HepG2 (cell line): Measurements from ENCODE around the gene GALNT10. TPM values are rescaled to one million over a fixed set of nuclear protein-coding genes. Genes with fewer than 3 reads are reported as not detected.

Experiments
- ATAC-seq: fragments of 200-7000 bp; cut with Tn5 transposase; 3 replicates; pipeline ENCODE4 v1.9.1; 2020; ENCODE audit warnings: mild to moderate bottlenecking, moderate library complexity
- BruUV-seq: library from RNA; stranded (reverse); fragments of 400-500 nt; replicated peaks from 2 replicates; lab custom pipeline; 2021; lab: Mats Ljungman, UMichigan
- CTCF ChIA-PET: fragments of 300-600 bp; formaldehyde crosslinking; extraction: SDS; loops from one replicate; lab custom pipeline; 2021; ENCODE audit warnings: low total read pairs, inconsistent platforms, low intra/inter-chr PET ratio; lab: Yijun Ruan, JAX
- POLR2A ChIA-PET: fragments of 350-600 bp; sonication (Branson Sonifier 250); formaldehyde crosslinking; loops from one replicate; lab custom pipeline; 2020; ENCODE audit warnings: antibody characterized with exemption, inconsistent platforms; lab: Yijun Ruan, JAX
- DNase-seq: peaks from one replicate; pipeline ENCODE4 v3.0.0-alpha.2; 2015; ENCODE audit warnings: low spot score
- FAIRE-seq: peaks from 3 replicates; lab custom pipeline; 2011; peaks lifted over from hg19 to GRCh38; lab: Jason Lieb, UNC
- H2AFZ ChIP-seq: one replicate; pipeline ENCODE4 v1.6.1; 2011; ENCODE audit warnings: low read length, inconsistent platforms
- H3K27ac ChIP-seq: fragments of 300-600 bp; 3 replicates; pipeline ENCODE4 v1.8.0; 2011; ENCODE audit warnings: mixed run types, mild to moderate bottlenecking, mixed read lengths, low read length, inconsistent platforms; ENCODE audit not compliant: insufficient read depth; ENCODE audit errors: extremely low read length
- H3K27me3 ChIP-seq, 2 experiments: fragments of 200-600 bp in 1 of 2; 2 replicates in 1 of 2; 3 replicates in 1 of 2; pipeline versions ENCODE4 v1.6.0 to v1.8.0; 2011; ENCODE audit warnings: low read length in 2 of 2, mild to moderate bottlenecking in 2 of 2, moderate library complexity in 2 of 2, inconsistent platforms in 1 of 2; ENCODE audit not compliant: insufficient read depth in 2 of 2, control insufficient read depth in 1 of 2
- H3K36me3 ChIP-seq, 2 experiments: fragments of 200-600 bp in 1 of 2; replicated peaks in 1 of 2; 2 replicates in 1 of 2; 3 replicates in 1 of 2; pipeline versions ENCODE4 v1.5.1 to v1.8.0; 2011; ENCODE audit warnings: low read length in 2 of 2, inconsistent platforms in 1 of 2; ENCODE audit not compliant: insufficient read depth in 2 of 2, control insufficient read depth in 1 of 2
- H3K4me1 ChIP-seq: 2 replicates; pipeline ENCODE4 v1.5.1; 2012; ENCODE audit warnings: low read length, inconsistent platforms; ENCODE audit not compliant: insufficient read depth
- H3K4me2 ChIP-seq: 2 replicates; pipeline ENCODE4 v1.6.0; 2011; ENCODE audit warnings: low read depth, low read length, inconsistent platforms
- H3K4me3 ChIP-seq, 3 experiments: fragments of 200-600 bp in 1 of 3; sonication (generic), shearing (Covaris generic) in 1 of 3; replicated peaks in 1 of 3; 2 replicates each; pipeline ENCODE4 v1.5.1; 2011 to 2016; ENCODE audit warnings: low read length in 3 of 3, inconsistent platforms in 2 of 3, low read depth in 2 of 3, mild to moderate bottlenecking in 2 of 3, control low read depth in 1 of 3, mixed read lengths in 1 of 3; ENCODE audit not compliant: insufficient read depth in 1 of 3
- H3K79me2 ChIP-seq: one replicate; pipeline ENCODE4 v1.6.1; 2011; ENCODE audit warnings: low read length, inconsistent platforms; ENCODE audit not compliant: insufficient read depth
- H3K9ac ChIP-seq: 2 replicates; pipeline ENCODE4 v1.6.0; 2011; ENCODE audit warnings: mild to moderate bottlenecking, low read depth, low read length, inconsistent platforms; ENCODE audit not compliant: insufficient read depth
- H3K9me3 ChIP-seq: 2 replicates; pipeline ENCODE4 v1.5.1; 2012; ENCODE audit warnings: mild to moderate bottlenecking, low read length
- H4K20me1 ChIP-seq: 2 replicates; pipeline ENCODE4 v1.6.0; 2011; ENCODE audit warnings: inconsistent platforms, mild to moderate bottlenecking, low read length, moderate library complexity; ENCODE audit not compliant: insufficient read depth
- BCL6 ChIP-seq: IDR thresholded peaks from 2 replicates; pipeline ENCODE4 v1.6.1; 2016; ENCODE audit warnings: missing genetic modification reagents, missing compliant biosample characterization
- DPF2 ChIP-seq: sonication (generic); formaldehyde crosslinking; IDR thresholded peaks from 2 replicates; pipeline ENCODE4 v1.4.0; 2020; ENCODE audit warnings: mild to moderate bottlenecking, low read depth, missing genetic modification reagents, borderline replicate concordance
- GPN1 ChIP-seq: sonication (generic); formaldehyde crosslinking; IDR thresholded peaks from 2 replicates; pipeline ENCODE4 v1.5.1; 2020; ENCODE audit warnings: missing genetic modification reagents, borderline replicate concordance
- NCOR1 ChIP-seq: fragments of 200-600 bp; sonication (generic); IDR thresholded peaks from 2 replicates; pipeline ENCODE4 v1.7.0; 2017; ENCODE audit warnings: antibody characterized with exemption, low read length, borderline replicate concordance
- NFATC3 ChIP-seq: sonication (generic); formaldehyde crosslinking; IDR thresholded peaks from 2 replicates; pipeline ENCODE4 v1.5.1; 2020; ENCODE audit warnings: mild to moderate bottlenecking, missing genetic modification reagents
- SALL2 ChIP-seq: sonication (generic); formaldehyde crosslinking; IDR thresholded peaks from 2 replicates; pipeline ENCODE4 v1.8.1; 2023; ENCODE audit warnings: mild to moderate bottlenecking, missing genetic modification reagents, inconsistent platforms
- SP1 ChIP-seq, 2 experiments: fragments of 450-650 bp in 1 of 2; sonication (generic) in 1 of 2; formaldehyde crosslinking in 1 of 2; IDR thresholded peaks; 2 replicates each; pipeline versions ENCODE4 v1.4.0 to v1.6.1; 2016 to 2020; ENCODE audit warnings: missing genetic modification reagents in 1 of 2
- ZKSCAN8 ChIP-seq: IDR thresholded peaks from 2 replicates; pipeline ENCODE4 v1.6.1; 2016; ENCODE audit warnings: borderline replicate concordance, missing genetic modification reagents, missing compliant biosample characterization
- ZNF121 ChIP-seq: sonication (generic); formaldehyde crosslinking; IDR thresholded peaks from 2 replicates; pipeline ENCODE4 v1.5.0; 2020; ENCODE audit warnings: mild to moderate bottlenecking, missing genetic modification reagents
- ZSCAN29 ChIP-seq: sonication (generic); formaldehyde crosslinking; conservative IDR thresholded peaks from 2 replicates; pipeline ENCODE4 v1.4.0; 2020; ENCODE audit warnings: mild to moderate bottlenecking, missing genetic modification reagents
- WGBS: methylation state at CpG from one replicate; pipeline ENCODE4 v1.1.6; 2017; ENCODE audit warnings: low lambda C conversion rate; 5-methylcytosine and 5-hydroxymethylcytosine counted together
- in situ Hi-C: cut with HindIII; loops from 2 replicates; pipeline ENCODE4 v1.10.0; 2017; ENCODE audit warnings: low pct_unique_long_range_greater_than_20kb; ENCODE audit not compliant: extremely low pct_ligation_motif_present
- intact Hi-C: fragments of 100-400 bp; cut with micrococcal nuclease; formaldehyde crosslinking; loops from one replicate; pipeline ENCODE4 v1.10.0; 2022; ENCODE audit not compliant: unreplicated experiment
- polyA plus RNA-seq, 8 experiments: library from polyadenylated mRNA; depleted of rRNA in 3 of 8; stranded (reverse) in 7 of 8; unstranded in 1 of 8; fragments of >200 nt; fragmentation: Illumina TruSeq in 4 of 8; extraction: Trizol in 4 of 8; gene quantifications; 2 replicates each; pipeline versions ENCODE4 v1.2.1 to v1.2.3, GENCODE V29; 2011 to 2016; ENCODE audit warnings: low read depth in 4 of 8, missing spikeins in 1 of 8, mixed read lengths in 1 of 8; ENCODE audit not compliant: insufficient read depth in 1 of 8
- total RNA-seq, 5 experiments: library from RNA; depleted of rRNA; stranded (reverse); fragments of >200 nt; fragmentation: Illumina TruSeq; extraction: Trizol; gene quantifications; 2 replicates each; pipeline ENCODE4 v1.2.3, GENCODE V29; 2016; ENCODE audit warnings: low read depth in 1 of 5
- TF ChIP-seq, protein P1 (sequence below): sonication (generic); formaldehyde crosslinking; IDR thresholded peaks from 2 replicates; pipeline ENCODE4 v1.4.0; 2020; ENCODE audit warnings: missing genetic modification reagents
- TF ChIP-seq, protein P2 (sequence below): sonication (generic); formaldehyde crosslinking; IDR thresholded peaks from 2 replicates; pipeline ENCODE4 v1.9.0; 2022; ENCODE audit warnings: low read depth, missing genetic modification reagents
- TF ChIP-seq, protein P3 (sequence below): sonication (generic); formaldehyde crosslinking; IDR thresholded peaks from 2 replicates; pipeline ENCODE4 v1.9.0; 2021; ENCODE audit warnings: missing genetic modification reagents, borderline replicate concordance
- TF ChIP-seq, protein P4 (sequence below): sonication (generic); formaldehyde crosslinking; IDR thresholded peaks from 2 replicates; pipeline ENCODE4 v1.4.0; 2020; ENCODE audit warnings: missing genetic modification reagents, mild to moderate bottlenecking, borderline replicate concordance
- TF ChIP-seq, protein P5 (sequence below): sonication (generic); formaldehyde crosslinking; IDR thresholded peaks from 2 replicates; pipeline ENCODE4 v1.5.0; 2020; ENCODE audit warnings: mild to moderate bottlenecking, missing genetic modification reagents

Gene GALNT10
- total and polyA plus RNA-seq, 2 of the 13 experiments (the other 11 are each of a cell fraction or from before 2014, with no cell fraction given): 8.1 to 11.2 TPM

DNA sequence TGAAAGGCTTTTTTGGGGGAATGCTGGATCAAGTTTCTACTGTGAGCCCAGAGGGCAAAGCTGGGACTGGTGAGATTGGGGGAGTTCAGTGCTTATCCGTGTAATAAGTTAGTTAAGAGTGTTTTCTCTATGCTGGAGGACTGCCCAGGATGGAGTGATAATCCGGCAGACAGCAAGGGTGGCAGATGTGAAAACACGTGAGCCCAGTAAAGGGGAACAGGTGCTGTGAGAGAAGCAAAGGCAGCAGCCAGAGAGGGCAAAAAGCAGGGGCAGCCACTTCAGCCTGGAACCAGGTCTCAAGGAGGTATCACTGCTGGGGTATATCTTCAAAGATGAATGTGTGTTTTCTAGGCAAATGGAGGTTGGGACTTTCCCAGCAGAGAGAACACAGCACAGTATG, 53.9 kb downstream of the GALNT10 start:
- POLR2A ChIA-PET: no interaction called here
- WGBS: 82% methylated on average over 3 of the region's 3 CpGs
- no peaks in the 10 kb centered on the region for H3K79me2 ChIP-seq
- no peak for TF ChIP-seq DPF2
- TF ChIP-seq, protein P1, sequence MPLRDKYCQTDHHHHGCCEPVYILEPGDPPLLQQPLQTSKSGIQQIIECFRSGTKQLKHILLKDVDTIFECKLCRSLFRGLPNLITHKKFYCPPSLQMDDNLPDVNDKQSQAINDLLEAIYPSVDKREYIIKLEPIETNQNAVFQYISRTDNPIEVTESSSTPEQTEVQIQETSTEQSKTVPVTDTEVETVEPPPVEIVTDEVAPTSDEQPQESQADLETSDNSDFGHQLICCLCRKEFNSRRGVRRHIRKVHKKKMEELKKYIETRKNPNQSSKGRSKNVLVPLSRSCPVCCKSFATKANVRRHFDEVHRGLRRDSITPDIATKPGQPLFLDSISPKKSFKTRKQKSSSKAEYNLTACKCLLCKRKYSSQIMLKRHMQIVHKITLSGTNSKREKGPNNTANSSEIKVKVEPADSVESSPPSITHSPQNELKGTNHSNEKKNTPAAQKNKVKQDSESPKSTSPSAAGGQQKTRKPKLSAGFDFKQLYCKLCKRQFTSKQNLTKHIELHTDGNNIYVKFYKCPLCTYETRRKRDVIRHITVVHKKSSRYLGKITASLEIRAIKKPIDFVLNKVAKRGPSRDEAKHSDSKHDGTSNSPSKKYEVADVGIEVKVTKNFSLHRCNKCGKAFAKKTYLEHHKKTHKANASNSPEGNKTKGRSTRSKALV (CRISPR knock-in tag): no peak
- TF ChIP-seq, protein P2, sequence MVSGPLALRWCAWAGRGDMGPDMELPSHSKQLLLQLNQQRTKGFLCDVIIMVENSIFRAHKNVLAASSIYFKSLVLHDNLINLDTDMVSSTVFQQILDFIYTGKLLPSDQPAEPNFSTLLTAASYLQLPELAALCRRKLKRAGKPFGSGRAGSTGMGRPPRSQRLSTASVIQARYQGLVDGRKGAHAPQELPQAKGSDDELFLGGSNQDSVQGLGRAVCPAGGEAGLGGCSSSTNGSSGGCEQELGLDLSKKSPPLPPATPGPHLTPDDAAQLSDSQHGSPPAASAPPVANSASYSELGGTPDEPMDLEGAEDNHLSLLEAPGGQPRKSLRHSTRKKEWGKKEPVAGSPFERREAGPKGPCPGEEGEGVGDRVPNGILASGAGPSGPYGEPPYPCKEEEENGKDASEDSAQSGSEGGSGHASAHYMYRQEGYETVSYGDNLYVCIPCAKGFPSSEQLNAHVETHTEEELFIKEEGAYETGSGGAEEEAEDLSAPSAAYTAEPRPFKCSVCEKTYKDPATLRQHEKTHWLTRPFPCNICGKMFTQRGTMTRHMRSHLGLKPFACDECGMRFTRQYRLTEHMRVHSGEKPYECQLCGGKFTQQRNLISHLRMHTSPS (CRISPR knock-in tag): no peak
- TF ChIP-seq NFATC3 (CRISPR knock-in tag): no peak
- no peak for TF ChIP-seq NCOR1
- TF ChIP-seq, protein P3, sequence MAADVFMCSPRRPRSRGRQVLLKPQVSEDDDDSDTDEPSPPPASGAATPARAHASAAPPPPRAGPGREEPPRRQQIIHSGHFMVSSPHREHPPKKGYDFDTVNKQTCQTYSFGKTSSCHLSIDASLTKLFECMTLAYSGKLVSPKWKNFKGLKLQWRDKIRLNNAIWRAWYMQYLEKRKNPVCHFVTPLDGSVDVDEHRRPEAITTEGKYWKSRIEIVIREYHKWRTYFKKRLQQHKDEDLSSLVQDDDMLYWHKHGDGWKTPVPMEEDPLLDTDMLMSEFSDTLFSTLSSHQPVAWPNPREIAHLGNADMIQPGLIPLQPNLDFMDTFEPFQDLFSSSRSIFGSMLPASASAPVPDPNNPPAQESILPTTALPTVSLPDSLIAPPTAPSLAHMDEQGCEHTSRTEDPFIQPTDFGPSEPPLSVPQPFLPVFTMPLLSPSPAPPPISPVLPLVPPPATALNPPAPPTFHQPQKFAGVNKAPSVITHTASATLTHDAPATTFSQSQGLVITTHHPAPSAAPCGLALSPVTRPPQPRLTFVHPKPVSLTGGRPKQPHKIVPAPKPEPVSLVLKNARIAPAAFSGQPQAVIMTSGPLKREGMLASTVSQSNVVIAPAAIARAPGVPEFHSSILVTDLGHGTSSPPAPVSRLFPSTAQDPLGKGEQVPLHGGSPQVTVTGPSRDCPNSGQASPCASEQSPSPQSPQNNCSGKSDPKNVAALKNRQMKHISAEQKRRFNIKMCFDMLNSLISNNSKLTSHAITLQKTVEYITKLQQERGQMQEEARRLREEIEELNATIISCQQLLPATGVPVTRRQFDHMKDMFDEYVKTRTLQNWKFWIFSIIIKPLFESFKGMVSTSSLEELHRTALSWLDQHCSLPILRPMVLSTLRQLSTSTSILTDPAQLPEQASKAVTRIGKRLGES (CRISPR knock-in tag): no peak
- TF ChIP-seq BCL6: no peak
- TF ChIP-seq ZKSCAN8 (CRISPR knock-in tag): no peak
- no peak for TF ChIP-seq SALL2 (CRISPR knock-in tag)
- no peak for TF ChIP-seq GPN1
- TF ChIP-seq ZNF121 (CRISPR knock-in tag): no peak
- TF ChIP-seq, protein P4, sequence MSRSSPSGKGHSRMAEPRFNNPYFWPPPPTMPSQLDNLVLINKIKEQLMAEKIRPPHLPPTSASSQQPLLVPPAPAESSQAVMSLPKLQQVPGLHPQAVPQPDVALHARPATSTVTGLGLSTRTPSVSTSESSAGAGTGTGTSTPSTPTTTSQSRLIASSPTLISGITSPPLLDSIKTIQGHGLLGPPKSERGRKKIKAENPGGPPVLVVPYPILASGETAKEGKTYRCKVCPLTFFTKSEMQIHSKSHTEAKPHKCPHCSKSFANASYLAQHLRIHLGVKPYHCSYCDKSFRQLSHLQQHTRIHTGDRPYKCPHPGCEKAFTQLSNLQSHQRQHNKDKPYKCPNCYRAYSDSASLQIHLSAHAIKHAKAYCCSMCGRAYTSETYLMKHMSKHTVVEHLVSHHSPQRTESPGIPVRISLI (CRISPR knock-in tag): no peak
- TF ChIP-seq, protein P5, sequence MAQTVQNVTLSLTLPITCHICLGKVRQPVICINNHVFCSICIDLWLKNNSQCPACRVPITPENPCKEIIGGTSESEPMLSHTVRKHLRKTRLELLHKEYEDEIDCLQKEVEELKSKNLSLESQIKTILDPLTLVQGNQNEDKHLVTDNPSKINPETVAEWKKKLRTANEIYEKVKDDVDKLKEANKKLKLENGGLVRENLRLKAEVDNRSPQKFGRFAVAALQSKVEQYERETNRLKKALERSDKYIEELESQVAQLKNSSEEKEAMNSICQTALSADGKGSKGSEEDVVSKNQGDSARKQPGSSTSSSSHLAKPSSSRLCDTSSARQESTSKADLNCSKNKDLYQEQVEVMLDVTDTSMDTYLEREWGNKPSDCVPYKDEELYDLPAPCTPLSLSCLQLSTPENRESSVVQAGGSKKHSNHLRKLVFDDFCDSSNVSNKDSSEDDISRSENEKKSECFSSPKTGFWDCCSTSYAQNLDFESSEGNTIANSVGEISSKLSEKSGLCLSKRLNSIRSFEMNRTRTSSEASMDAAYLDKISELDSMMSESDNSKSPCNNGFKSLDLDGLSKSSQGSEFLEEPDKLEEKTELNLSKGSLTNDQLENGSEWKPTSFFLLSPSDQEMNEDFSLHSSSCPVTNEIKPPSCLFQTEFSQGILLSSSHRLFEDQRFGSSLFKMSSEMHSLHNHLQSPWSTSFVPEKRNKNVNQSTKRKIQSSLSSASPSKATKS (CRISPR knock-in tag): no peak
- no peak for TF ChIP-seq SP1 (IDR thresholded peaks at IDR 0.05)
- TF ChIP-seq SP1 (CRISPR knock-in tag; IDR thresholded peaks at IDR 0.05): no peak
- TF ChIP-seq ZSCAN29 (CRISPR knock-in tag): no peak

More for the DNA sequence above, 53.9 kb downstream of the GALNT10 start:
- H3K4me2 ChIP-seq: no peak overlapping the region
- no peak overlapping the region for H2AFZ ChIP-seq
- H3K36me3 ChIP-seq: no peaks in the 10 kb centered on the region
- in situ Hi-C loops (no loop called here), intact Hi-C loops (no loop called here)
- H3K27me3 ChIP-seq: no peaks in the 10 kb centered on the region
- no peak overlapping the region for H3K9ac ChIP-seq
- no peaks in the 10 kb centered on the region for H3K4me1 ChIP-seq
- no TSS peak for BruUV-seq
- DNase-seq (no peak), FAIRE-seq (no peak), ATAC-seq (no peak)
- H3K4me3 ChIP-seq: no peak overlapping the region
- H3K27ac ChIP-seq: no peak overlapping the region
- CTCF ChIA-PET: no interaction called here
- H3K9me3 ChIP-seq: no peaks in the 10 kb centered on the region
- H4K20me1 ChIP-seq: no peaks in the 10 kb centered on the region
